Uterus (tissue), 2 donors: ENCODE results near the gene RDH8.

Experiments used
- POLR2A ChIP-seq, 2 donors: fragments of 450-650 bp; IDR thresholded peaks; one replicate each; pipeline ENCODE4 v1.6.1; 2016; ENCODE audit warnings: antibody characterized with exemption in 2 of 2, mild to moderate bottlenecking in 1 of 2, moderate library complexity in 1 of 2
- TF ChIP-seq, protein P1 (sequence below), 4 experiments: fragments of 200-600 bp in 2 of 4; fragments of 450-650 bp in 2 of 4; sonication (generic) in 2 of 4; IDR thresholded peaks; one replicate each; pipeline ENCODE4 v1.5.1; 2016 to 2019; ENCODE audit warnings: antibody characterized with exemption in 4 of 4, mild to moderate bottlenecking in 2 of 4, moderate library complexity in 1 of 4

GRCh38 chr19:10008184-10008765, 5.0 kb upstream of the RDH8 start:
- TF ChIP-seq, protein P1, sequence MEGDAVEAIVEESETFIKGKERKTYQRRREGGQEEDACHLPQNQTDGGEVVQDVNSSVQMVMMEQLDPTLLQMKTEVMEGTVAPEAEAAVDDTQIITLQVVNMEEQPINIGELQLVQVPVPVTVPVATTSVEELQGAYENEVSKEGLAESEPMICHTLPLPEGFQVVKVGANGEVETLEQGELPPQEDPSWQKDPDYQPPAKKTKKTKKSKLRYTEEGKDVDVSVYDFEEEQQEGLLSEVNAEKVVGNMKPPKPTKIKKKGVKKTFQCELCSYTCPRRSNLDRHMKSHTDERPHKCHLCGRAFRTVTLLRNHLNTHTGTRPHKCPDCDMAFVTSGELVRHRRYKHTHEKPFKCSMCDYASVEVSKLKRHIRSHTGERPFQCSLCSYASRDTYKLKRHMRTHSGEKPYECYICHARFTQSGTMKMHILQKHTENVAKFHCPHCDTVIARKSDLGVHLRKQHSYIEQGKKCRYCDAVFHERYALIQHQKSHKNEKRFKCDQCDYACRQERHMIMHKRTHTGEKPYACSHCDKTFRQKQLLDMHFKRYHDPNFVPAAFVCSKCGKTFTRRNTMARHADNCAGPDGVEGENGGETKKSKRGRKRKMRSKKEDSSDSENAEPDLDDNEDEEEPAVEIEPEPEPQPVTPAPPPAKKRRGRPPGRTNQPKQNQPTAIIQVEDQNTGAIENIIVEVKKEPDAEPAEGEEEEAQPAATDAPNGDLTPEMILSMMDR (IDR thresholded peaks at IDR 0.05), result no peak
- TF ChIP-seq POLR2A (IDR thresholded peaks at IDR 0.05), result no peak
